Activated CD8-positive, alpha-beta T cell treated with anti-CD3 and anti-CD28 coated beads for 36 hours (primary cell): ENCODE results near the gene RAB40C. TPM values are rescaled to one million over a fixed set of nuclear protein-coding genes. Genes with fewer than 3 reads are reported as not detected.

Source experiments
- ATAC-seq: fragments of 200-7000 bp; cut with Tn5 transposase; one replicate; pipeline ENCODE4 v1.10.0; 2021; ENCODE audit warnings: mild to moderate bottlenecking, moderate library complexity
- CTCF ChIA-PET: fragments of 350-600 bp; sonication (Branson Sonifier 250); formaldehyde crosslinking; loops from one replicate; lab custom pipeline; 2021; ENCODE audit warnings: antibody characterized with exemption; lab: Charles Lee
- POLR2A ChIA-PET: fragments of 350-600 bp; sonication (Branson Sonifier 250); formaldehyde crosslinking; loops from one replicate; lab custom pipeline; 2021; ENCODE audit warnings: antibody characterized with exemption; lab: Charles Lee
- DNase-seq: peaks from one replicate; pipeline ENCODE4 v3.0.0-alpha.2; 2020
- H3K27ac Mint-ChIP-seq: one replicate; pipeline ENCODE4 v1.8.0; 2021; ENCODE audit warnings: mild to moderate bottlenecking, mixed read lengths
- H3K27me3 Mint-ChIP-seq: one replicate; pipeline ENCODE4 v1.8.0; 2021; ENCODE audit warnings: mixed read lengths
- H3K36me3 Mint-ChIP-seq: one replicate; pipeline ENCODE4 v1.8.0; 2021; ENCODE audit warnings: low read depth, mixed read lengths
- H3K4me1 Mint-ChIP-seq: one replicate; pipeline ENCODE4 v1.8.0; 2021; ENCODE audit warnings: low read depth, mixed read lengths
- H3K4me3 Mint-ChIP-seq: one replicate; pipeline ENCODE4 v1.8.0; 2021; ENCODE audit warnings: mild to moderate bottlenecking, moderate library complexity, mixed read lengths
- H3K9me3 Mint-ChIP-seq: one replicate; pipeline ENCODE4 v1.8.0; 2021; ENCODE audit warnings: mixed read lengths
- intact Hi-C: fragments of 100-400 bp; cut with micrococcal nuclease; formaldehyde crosslinking; loops from one replicate; pipeline ENCODE4 v1.10.0; 2022
- total RNA-seq, 2 experiments: library from RNA; stranded (reverse); gene quantifications; one replicate each; pipeline ENCODE4 v1.2.3, GENCODE V29; 2021
- TF ChIP-seq, protein P1 (sequence below): fragments of 200-600 bp; IDR thresholded peaks from one replicate; pipeline ENCODE4 v1.8.0; 2022; ENCODE audit warnings: antibody characterized with exemption, mild to moderate bottlenecking

The RAB40C gene
- total RNA-seq, 2 experiments from 2014 or later = 8.1 to 8.8 TPM

DNA sequence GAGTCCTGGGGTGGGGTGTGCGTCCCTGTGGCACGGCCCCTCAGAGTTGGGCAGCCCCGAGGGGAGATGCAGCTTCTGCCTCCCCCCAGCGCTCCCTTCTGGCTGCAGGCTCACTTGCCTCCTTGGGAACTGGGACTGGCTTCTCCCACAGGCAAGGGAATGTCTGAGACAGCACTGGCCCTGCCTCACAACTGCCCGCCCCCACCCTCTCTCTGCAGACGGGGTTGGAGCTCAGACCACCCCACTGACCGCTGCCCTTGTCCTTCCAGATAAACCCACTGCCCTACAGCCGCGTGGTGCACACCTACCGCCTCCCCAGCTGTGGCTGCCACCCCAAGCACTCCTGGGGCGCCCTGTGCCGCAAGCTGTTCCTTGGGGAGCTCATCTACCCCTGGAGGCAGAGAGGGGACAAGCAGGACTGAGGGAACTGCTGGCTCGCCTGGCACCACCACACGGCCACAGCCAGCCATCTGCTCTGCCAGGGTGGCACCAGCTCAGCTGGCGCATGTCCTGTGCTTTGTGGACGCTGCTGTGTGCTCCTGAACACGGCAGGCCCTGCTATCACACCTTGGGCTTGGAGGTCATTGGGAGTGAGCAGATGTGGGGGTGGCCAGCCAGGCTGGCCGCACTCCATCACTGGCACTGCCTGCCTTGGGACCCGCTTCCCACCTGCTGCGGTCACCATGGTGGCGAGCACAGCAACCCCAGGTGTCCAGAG, 7.1 kb upstream of the RAB40C start:
- Mint-ChIP-seq H3K4me1 (peaks cover 6% of the 10 kb centered on the region), H3K4me3 (no peak overlapping the region), H3K9me3 (no peaks in the 10 kb centered on the region), H3K27me3 (no peaks in the 10 kb centered on the region), H3K27ac (no peak overlapping the region), H3K36me3 (peaks cover 4% of the 10 kb centered on the region)
- DNase-seq = no peak
- intact Hi-C loops = loop anchor here (10.0 kb wide), 1 partner anchor 82 kb away; the partner anchor contains the start of gene RHOT2
- TF ChIP-seq, protein P1, sequence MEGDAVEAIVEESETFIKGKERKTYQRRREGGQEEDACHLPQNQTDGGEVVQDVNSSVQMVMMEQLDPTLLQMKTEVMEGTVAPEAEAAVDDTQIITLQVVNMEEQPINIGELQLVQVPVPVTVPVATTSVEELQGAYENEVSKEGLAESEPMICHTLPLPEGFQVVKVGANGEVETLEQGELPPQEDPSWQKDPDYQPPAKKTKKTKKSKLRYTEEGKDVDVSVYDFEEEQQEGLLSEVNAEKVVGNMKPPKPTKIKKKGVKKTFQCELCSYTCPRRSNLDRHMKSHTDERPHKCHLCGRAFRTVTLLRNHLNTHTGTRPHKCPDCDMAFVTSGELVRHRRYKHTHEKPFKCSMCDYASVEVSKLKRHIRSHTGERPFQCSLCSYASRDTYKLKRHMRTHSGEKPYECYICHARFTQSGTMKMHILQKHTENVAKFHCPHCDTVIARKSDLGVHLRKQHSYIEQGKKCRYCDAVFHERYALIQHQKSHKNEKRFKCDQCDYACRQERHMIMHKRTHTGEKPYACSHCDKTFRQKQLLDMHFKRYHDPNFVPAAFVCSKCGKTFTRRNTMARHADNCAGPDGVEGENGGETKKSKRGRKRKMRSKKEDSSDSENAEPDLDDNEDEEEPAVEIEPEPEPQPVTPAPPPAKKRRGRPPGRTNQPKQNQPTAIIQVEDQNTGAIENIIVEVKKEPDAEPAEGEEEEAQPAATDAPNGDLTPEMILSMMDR = no peak
- ChIA-PET CTCF (no interaction called here), POLR2A (interaction anchor here (0.6 to 1.4 kb wide), 2 partner anchors 42 to 59 kb away, joined by 3 read pairs; no protein-coding TSS in a partner anchor)
- no peak for ATAC-seq

DNA sequence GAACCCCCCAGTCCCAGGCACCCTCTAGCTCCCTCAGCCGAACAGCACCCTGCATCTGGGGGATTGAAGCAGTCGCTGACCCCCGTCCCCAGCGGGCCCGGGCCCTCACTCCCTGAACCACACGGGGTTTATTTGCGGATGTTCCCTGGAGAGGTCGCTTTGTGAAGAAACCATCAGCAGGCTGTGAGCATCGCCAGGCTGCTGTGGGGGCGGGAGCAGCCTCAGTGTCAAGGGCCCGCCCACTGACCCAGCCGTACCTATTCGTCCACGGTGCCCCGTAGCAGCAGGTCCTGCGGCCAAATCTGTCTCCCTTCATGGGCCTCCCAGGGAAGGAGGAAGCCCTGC, 6.4 kb upstream of the RAB40C start:
- ChIA-PET POLR2A (interaction anchor here (1.0 to 1.4 kb wide), 2 partner anchors 56 to 59 kb away, joined by 3 read pairs; partner anchors contain the start of gene CAPN15), CTCF (no interaction called here)
- Mint-ChIP-seq H3K36me3 (peaks cover 11% of the 10 kb centered on the region), H3K27me3 (no peaks in the 10 kb centered on the region), H3K4me3 (no peak overlapping the region), H3K27ac (no peak overlapping the region), H3K4me1 (peaks cover 6% of the 10 kb centered on the region), H3K9me3 (no peaks in the 10 kb centered on the region)
- no peak for DNase-seq
- TF ChIP-seq, protein P1 = no peak
- ATAC-seq = no peak
- intact Hi-C loops = loop anchor here (10.0 kb wide), 1 partner anchor 81 kb away; the partner anchor contains the start of gene RHOT2

DNA sequence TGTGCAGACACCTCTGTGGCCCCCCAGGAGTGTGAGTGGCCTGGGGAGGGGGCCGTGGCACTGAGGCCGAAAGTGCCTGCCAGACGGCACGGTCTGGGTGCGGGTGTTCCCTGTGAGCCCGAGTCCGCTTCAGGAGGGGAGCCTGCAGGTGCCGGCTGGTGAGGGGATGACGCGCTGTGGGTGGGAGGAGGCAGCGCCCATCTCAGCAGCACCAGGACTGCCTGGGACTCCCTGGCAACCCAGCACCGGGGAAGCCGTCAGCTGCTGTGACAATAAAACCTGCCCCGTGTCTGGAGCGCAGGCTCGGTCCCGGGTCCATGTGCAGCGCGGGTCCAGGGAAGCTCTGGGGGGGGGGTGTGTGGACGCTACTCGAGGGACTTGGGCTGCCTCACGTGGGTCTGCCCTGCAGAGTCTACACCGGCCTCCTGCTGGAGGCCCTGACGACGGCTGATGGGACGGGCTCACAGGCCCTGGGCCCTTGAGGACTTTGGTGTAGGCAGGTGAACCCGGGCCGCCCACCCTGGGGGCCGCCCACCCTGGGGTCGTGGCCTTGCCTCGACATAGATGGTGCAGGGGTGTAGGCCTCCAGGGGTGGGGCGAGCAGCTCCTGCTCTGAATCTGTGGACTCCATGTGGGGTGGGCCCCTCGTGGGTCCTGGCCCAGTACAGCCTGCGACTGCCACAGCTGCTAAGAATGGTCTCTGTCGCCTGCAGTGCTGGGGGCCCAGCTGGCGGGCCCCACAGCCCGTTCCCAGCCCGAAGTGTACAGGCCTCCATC, 5.9 kb upstream of the RAB40C start:
- no peak for ATAC-seq
- Mint-ChIP-seq H3K9me3 (no peaks in the 10 kb centered on the region), H3K36me3 (peaks cover 13% of the 10 kb centered on the region), H3K4me1 (peaks cover 5% of the 10 kb centered on the region), H3K4me3 (no peak overlapping the region), H3K27me3 (no peaks in the 10 kb centered on the region), H3K27ac (no peak overlapping the region)
- TF ChIP-seq, protein P1 = no peak
- intact Hi-C loops = loop anchor here (10.0 kb wide), 1 partner anchor 81 kb away; the partner anchor contains the start of gene RHOT2
- ChIA-PET CTCF (no interaction called here), POLR2A (interaction anchor here (1.0 kb wide), 1 partner anchor 57 kb away, joined by 3 read pairs; the partner anchor contains the start of gene CAPN15)
- DNase-seq = no peak

DNA sequence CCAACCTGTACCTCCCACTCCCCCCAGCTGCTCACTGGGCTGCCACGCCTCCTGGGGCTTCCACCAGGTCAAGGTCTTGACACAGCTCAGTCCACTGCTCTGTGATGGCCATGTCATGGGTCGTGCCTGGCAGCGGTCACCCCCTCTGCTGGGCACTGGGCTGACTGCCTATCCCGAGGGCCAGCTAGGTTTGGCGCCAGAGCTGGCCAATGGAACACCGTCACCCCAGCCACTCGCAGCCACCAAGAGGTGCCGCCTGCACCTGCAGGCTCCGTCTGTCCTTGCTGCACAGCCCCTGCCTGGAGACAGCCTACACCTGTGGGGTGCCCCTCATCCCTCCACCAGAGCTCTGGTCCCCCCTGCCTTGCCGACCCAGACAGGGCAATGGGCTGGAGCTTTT, 4.5 kb upstream of the RAB40C start:
- H3K27me3 Mint-ChIP-seq = no peaks in the 10 kb centered on the region

More for the DNA sequence above, 4.5 kb upstream of the RAB40C start:
- DNase-seq (no peak), ATAC-seq (no peak)
- H3K4me1 Mint-ChIP-seq = peaks cover 4% of the 10 kb centered on the region
- ChIA-PET POLR2A (interaction anchor here (1.3 kb wide), 1 partner anchor 24 kb away, joined by 3 read pairs; no protein-coding TSS in a partner anchor), CTCF (no interaction called here)
- no peak overlapping the region for H3K4me3 Mint-ChIP-seq
- TF ChIP-seq, protein P1 = no peak
- no peaks in the 10 kb centered on the region for H3K9me3 Mint-ChIP-seq
- H3K27ac Mint-ChIP-seq = no peak overlapping the region
- H3K36me3 Mint-ChIP-seq = peaks cover 13% of the 10 kb centered on the region
- intact Hi-C loops = loop anchor here (10.0 kb wide), 1 partner anchor 79 kb away; the partner anchor contains the start of gene RHOT2
